ENCODE results near the gene CFL1. TPM values are rescaled to one million over a fixed set of nuclear protein-coding genes. Genes with fewer than 3 reads are reported as not detected.
"Not testable (repeated sequence)": the region's sequence is repeated elsewhere in the genome, so short reads cannot be mapped to it uniquely, and the experiment has no call there.

The CFL1 gene
- total RNA-seq, 4 donors from 2014 or later, result 153 to 371 (median 251) TPM

GRCh38 chr11:65843811-65844210, 14.2 kb downstream of the CFL1 start:
- no peak for TF ChIP-seq POLR2A (IDR thresholded peaks at IDR 0.05)
- no peak for TF ChIP-seq CTCF (IDR thresholded peaks at IDR 0.05 in 4 of 5, conservative IDR thresholded peaks at IDR 0.05 in 1 of 5)
- no peaks in the 10 kb centered on the region for H3K4me1 ChIP-seq
- no peaks in the 10 kb centered on the region for H3K36me3 ChIP-seq
- no peak for DNase-seq
- H3K4me3 ChIP-seq, result no peak overlapping the region
- H3K27ac ChIP-seq, result no peak overlapping the region
- no peaks in the 10 kb centered on the region for H3K27me3 ChIP-seq
- no peaks in the 10 kb centered on the region for H3K9me3 ChIP-seq
- ATAC-seq, result no peak
- intact Hi-C loops (cut with DNase I; ENCODE audit: low total_unique reads), result no loop called here
- in situ Hi-C loops (cut with MboI; ENCODE audit: low sequenced_read_pairs in 4 of 4), result no loop called here

- H3K4me1 ChIP-seq, result no peaks in the 10 kb centered on the region
- TF ChIP-seq CTCF (IDR thresholded peaks at IDR 0.05 in 4 of 5, conservative IDR thresholded peaks at IDR 0.05 in 1 of 5), result no peak
- TF ChIP-seq POLR2A (IDR thresholded peaks at IDR 0.05), result no peak
- no peaks in the 10 kb centered on the region for H3K9me3 ChIP-seq
- no peaks in the 10 kb centered on the region for H3K36me3 ChIP-seq
- no peak overlapping the region for H3K27ac ChIP-seq
- H3K27me3 ChIP-seq, result no peaks in the 10 kb centered on the region
- DNase-seq (no peak), ATAC-seq (no peak)
- in situ Hi-C loops (cut with MboI; ENCODE audit: low sequenced_read_pairs in 4 of 4) (no loop called here), intact Hi-C loops (cut with DNase I; ENCODE audit: low total_unique reads) (no loop called here)
- no peak overlapping the region for H3K4me3 ChIP-seq
Measured at GRCh38 chr11:65842144-65842543, 15.8 kb downstream of the CFL1 start.

GRCh38 chr11:65834202-65834601, 23.8 kb downstream of the CFL1 start:
- no peak for ATAC-seq
- peaks cover 0 to 12% (median 0%) of the 10 kb centered on the region in 3 donors for H3K27me3 ChIP-seq
- in situ Hi-C loops (cut with MboI; ENCODE audit: low sequenced_read_pairs in 4 of 4) (no loop called here), intact Hi-C loops (cut with DNase I; ENCODE audit: low total_unique reads) (no loop called here)
- no peak for TF ChIP-seq POLR2A (IDR thresholded peaks at IDR 0.05)
- peak overlapping the region; percentile 61 to 88 (median 74) for H3K4me3 ChIP-seq
- no peak for DNase-seq
- H3K27ac ChIP-seq, result no peak overlapping the region
- peaks cover 7 to 17% of the 10 kb centered on the region in 2 donors for H3K4me1 ChIP-seq
- no peaks in the 10 kb centered on the region for H3K36me3 ChIP-seq
- no peaks in the 10 kb centered on the region for H3K9me3 ChIP-seq

DNA sequence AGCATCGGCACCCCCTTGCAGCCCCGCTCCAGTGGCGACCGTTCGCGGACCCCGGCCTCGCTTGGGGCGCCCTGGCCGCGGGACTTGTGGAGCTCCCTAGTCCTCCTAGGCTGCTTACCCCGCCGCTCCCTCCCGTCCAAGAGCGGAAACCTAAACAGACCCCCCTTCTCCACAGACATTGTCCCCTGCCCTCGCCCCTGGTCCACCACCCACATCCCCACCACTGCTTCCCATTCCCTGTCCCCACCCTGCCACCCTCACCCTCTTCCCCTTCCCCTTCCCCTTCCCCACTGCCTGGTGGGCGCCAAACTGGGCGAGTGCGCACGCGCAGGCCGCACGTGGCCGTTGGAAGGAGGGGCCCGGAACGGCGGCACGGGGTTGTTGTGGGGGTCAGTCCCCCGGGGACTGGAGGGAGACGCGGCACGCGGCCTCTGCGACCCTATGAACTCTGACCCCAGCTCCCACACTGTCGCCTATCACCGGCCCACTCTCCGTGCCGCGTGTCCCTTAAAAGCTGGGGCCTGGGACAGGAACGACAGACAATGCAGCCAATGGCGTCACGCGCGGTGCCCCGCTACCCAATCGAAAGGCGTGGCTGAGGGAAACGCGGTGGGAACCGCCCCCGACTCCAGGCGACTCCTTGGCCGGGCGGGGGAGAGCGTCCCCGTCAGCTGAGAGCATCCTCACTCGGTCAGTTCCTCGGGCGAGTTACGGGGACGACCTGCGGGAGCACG, 24.5 kb downstream of the CFL1 start, which contains the start of gene SNX32:
Gene SNX32, plus strand, starts transcription at position 667 of the 734 bp plus-strand sequence. CDS start 103 bp downstream, outside the sequence.
- peak; percentile 98 to 99 for ATAC-seq
- H3K9me3 ChIP-seq, result no peaks in the 10 kb centered on the region
- DNase-seq, result peak; percentile 92
- H3K27me3 ChIP-seq, result peaks cover 0 to 12% (median 0%) of the 10 kb centered on the region in 3 donors
- H3K4me1 ChIP-seq, result peaks cover 7 to 17% of the 10 kb centered on the region in 2 donors
- H3K4me3 ChIP-seq, result peak within 1 kb of the TSS; percentile 61 to 88 (median 74)
- in situ Hi-C loops (cut with MboI; ENCODE audit: low sequenced_read_pairs in 4 of 4), result no loop called here
- H3K36me3 ChIP-seq, result no peaks in the 10 kb centered on the region
- TF ChIP-seq POLR2A (IDR thresholded peaks at IDR 0.05), result no peak
- no peak for TF ChIP-seq CTCF (IDR thresholded peaks at IDR 0.05 in 4 of 5, conservative IDR thresholded peaks at IDR 0.05 in 1 of 5)
- H3K27ac ChIP-seq, result peak within 1 kb of the TSS in 3 of 4 donors; percentile 16 to 57 (median 32)
- intact Hi-C loops (cut with DNase I; ENCODE audit: low total_unique reads), result no loop called here

DNA sequence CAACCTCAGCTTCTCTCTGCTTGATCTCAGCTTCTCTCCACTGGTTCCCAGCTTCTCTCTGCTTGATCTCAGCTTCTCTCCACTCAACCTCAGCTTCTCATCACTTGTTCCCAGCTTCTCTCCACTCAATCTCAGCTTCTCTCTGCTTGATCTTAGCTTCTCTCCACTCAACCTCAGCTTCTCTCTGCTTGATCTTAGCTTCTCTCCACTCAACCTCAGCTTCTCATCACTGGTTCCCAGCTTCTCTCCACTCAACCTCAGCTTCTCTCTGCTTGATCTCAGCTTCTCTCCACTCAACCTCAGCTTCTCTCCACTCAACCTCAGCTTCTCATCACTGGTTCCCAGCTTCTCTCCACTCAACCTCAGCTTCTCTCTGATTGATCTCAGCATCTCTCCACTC, 25.7 kb downstream of the CFL1 start:
- H3K4me1 ChIP-seq, result peaks cover 7 to 17% of the 10 kb centered on the region in 2 donors
- H3K36me3 ChIP-seq, ATAC-seq: not testable (repeated sequence)

More for the DNA sequence above, 25.7 kb downstream of the CFL1 start:
- H3K27ac ChIP-seq; in situ Hi-C loops (cut with MboI; ENCODE audit: low sequenced_read_pairs in 4 of 4); H3K4me3 ChIP-seq; DNase-seq; H3K9me3 ChIP-seq; intact Hi-C loops (cut with DNase I; ENCODE audit: low total_unique reads): not testable (repeated sequence)
- H3K27me3 ChIP-seq, result peaks cover 0 to 12% (median 0%) of the 10 kb centered on the region in 3 donors
